Tibial artery (tissue), 4 donors: ENCODE data around the gene XBP1.
"Not testable (repeated sequence)": the region's sequence is repeated elsewhere in the genome, so short reads cannot be mapped to it uniquely, and the experiment has no call there.

Experiments
- DNase-seq, 2 donors: peaks; one replicate each; pipeline ENCODE4 v3.0.0-alpha.2; 2019
- H3K27ac ChIP-seq, 2 donors: fragments of 200-600 bp; sonication (generic) in 1 of 2; 1 replicate in 1 of 2; 2 replicates in 1 of 2; pipeline ENCODE4 v1.5.1; 2018 to 2019; ENCODE audit warnings: mild to moderate bottlenecking in 1 of 2
- H3K27me3 ChIP-seq, 2 donors: fragments of 200-600 bp; sonication (generic) in 1 of 2; one replicate each; pipeline versions ENCODE4 v1.5.1 to v1.6.0; 2016 to 2019
- H3K36me3 ChIP-seq, 3 donors: fragments of 200-600 bp; sonication (generic) in 2 of 3; one replicate each; pipeline ENCODE4 v1.5.1; 2016 to 2019; ENCODE audit warnings: mild to moderate bottlenecking in 2 of 3
- H3K4me1 ChIP-seq, 4 donors: fragments of 200-600 bp; sonication (generic) in 2 of 4; 1 replicate in 3 of 4; 2 replicates in 1 of 4; pipeline ENCODE4 v1.5.1; 2016 to 2019
- H3K4me3 ChIP-seq, 2 donors: fragments of 200-600 bp; sonication (generic) in 1 of 2; 1 replicate in 1 of 2; 2 replicates in 1 of 2; pipeline ENCODE4 v1.5.1; 2018 to 2019; ENCODE audit warnings: mild to moderate bottlenecking in 2 of 2
- H3K9me3 ChIP-seq, 3 donors: fragments of 200-600 bp; sonication (generic) in 1 of 3; one replicate each; pipeline ENCODE4 v1.5.1; 2016 to 2019
- intact Hi-C: fragments of 100-400 bp; cut with DNase I; formaldehyde crosslinking; loops from one replicate; pipeline ENCODE4 v1.15.0; 2023; ENCODE audit warnings: low total_unique reads
- TF ChIP-seq, protein P1 (sequence below), 2 experiments: fragments of 200-600 bp in 1 of 2; fragments of 450-650 bp in 1 of 2; IDR thresholded peaks; one replicate each; pipeline ENCODE4 v1.5.1; 2017 to 2019; ENCODE audit warnings: antibody characterized with exemption in 2 of 2, mild to moderate bottlenecking in 1 of 2, moderate library complexity in 1 of 2

XBP1 gene

DNA sequence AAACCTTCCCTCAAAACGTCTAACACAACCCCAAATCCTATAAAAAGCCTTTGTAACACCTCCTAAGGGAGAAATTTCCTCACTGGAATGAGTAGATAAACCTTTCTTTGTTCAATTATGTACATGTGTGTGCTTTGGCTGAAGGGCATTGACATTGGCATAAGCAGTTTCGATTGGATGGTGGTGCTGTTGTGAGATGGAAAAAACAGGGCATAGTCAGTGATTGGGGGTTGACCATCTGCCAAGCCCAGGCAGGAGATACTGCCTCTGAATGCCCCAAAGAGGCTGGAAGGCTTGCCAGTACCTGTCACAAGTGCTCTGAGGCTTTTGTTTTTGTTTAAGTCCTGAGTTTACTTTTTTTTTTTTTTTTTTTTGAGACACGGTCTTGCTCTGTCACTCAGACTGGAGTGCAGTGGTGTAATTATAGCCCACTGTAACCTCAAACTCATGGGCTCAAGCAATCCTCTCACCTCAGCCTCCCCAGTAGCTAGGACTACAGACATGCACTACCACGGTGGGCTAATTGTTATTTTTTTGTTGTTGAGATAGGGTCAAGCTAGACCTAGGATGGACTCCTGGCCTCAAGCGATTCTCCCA is 29.1 kb downstream of the XBP1 start:
- TF ChIP-seq, protein P1, sequence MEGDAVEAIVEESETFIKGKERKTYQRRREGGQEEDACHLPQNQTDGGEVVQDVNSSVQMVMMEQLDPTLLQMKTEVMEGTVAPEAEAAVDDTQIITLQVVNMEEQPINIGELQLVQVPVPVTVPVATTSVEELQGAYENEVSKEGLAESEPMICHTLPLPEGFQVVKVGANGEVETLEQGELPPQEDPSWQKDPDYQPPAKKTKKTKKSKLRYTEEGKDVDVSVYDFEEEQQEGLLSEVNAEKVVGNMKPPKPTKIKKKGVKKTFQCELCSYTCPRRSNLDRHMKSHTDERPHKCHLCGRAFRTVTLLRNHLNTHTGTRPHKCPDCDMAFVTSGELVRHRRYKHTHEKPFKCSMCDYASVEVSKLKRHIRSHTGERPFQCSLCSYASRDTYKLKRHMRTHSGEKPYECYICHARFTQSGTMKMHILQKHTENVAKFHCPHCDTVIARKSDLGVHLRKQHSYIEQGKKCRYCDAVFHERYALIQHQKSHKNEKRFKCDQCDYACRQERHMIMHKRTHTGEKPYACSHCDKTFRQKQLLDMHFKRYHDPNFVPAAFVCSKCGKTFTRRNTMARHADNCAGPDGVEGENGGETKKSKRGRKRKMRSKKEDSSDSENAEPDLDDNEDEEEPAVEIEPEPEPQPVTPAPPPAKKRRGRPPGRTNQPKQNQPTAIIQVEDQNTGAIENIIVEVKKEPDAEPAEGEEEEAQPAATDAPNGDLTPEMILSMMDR (IDR thresholded peaks at IDR 0.05), result no peak
- intact Hi-C loops, result no loop called here
- Histone ChIP-seq H3K27ac (no peak overlapping the region), H3K4me3 (no peak overlapping the region), H3K4me1 (peaks cover 0 to 30% (median 18%) of the 10 kb centered on the region in 4 donors), H3K27me3 (no peaks in the 10 kb centered on the region), H3K9me3 (no peaks in the 10 kb centered on the region), H3K36me3 (peaks cover 0 to 12% (median 12%) of the 10 kb centered on the region in 3 donors)
- DNase-seq, result no peak

DNA sequence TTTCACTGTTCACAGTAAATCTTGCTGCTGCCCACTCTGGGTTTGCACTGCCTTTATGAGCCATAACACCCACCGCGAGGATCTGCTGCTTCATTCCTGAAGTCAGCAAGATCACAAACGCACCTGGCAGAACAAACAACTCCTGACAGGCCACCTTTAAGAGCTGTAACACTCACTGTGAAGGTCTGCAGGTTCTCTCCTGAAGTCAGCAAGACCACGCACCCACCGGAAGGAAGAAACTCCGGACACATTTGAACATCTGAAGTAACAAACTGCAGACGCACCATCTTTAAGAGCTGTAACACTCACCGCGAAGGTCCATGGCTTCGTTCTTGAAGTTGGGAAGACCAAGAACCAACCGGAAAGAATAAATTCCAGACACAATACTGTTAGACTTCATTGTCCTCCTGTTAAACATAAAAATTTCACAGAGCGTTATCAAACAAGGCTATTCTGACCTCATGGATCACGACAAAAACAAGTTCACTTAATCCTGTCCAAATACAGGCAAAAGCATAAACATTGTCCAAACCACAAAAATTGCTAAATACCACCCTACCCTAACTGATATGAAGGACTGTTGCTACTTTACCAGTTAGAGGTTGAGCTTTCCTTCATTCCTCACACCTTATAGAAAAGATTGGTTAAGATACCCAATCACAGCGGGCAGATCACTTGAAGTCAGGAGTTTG is 30.8 kb downstream of the XBP1 start:
- H3K9me3 ChIP-seq, result no peaks in the 10 kb centered on the region
- H3K4me1 ChIP-seq, result peaks cover 0 to 18% (median 8%) of the 10 kb centered on the region in 4 donors
- peaks cover 0 to 3% (median under 1%) of the 10 kb centered on the region in 3 donors for H3K36me3 ChIP-seq
- intact Hi-C loops, result no loop called here
- H3K4me3 ChIP-seq, result no peak overlapping the region
- H3K27me3 ChIP-seq, result no peaks in the 10 kb centered on the region
- TF ChIP-seq, protein P1 (IDR thresholded peaks at IDR 0.05), result no peak
- DNase-seq, result no peak
- no peak overlapping the region for H3K27ac ChIP-seq

DNA sequence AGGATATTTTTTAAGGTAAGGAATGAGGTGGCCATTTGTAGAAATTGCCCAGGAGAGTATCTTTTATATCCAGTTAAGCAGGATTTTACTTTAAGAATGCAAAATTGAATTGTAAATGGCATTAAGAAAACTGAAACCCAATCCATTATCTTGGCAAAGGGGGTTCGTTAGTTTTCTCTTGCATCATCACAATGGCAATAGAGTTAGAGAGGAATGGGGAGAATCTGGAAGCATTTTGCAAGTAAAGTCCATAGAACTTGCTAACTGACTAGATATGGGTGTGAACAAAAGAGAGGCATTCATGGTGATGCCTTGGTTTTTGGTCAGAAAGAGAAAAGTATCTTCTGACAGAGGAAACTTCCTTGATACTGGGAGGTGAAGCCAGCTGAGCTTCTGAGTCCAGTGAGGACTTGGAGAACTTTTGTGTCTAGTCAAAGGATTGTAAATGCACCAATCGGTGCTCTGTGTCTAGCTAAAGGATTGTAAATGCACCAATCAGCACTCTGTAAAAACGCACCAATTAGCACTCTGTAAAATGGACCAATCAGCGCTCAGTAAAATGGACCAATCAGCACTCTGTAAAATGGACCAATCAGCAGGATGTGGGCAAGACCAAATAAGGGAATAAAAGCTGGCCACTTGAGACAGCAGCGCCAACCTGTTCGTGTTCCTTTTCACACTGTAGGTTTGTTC is 31.5 kb downstream of the XBP1 start:
- peaks cover 0 to 11% (median 4%) of the 10 kb centered on the region in 4 donors for H3K4me1 ChIP-seq
- no peak overlapping the region for H3K27ac ChIP-seq
- H3K9me3 ChIP-seq, result no peaks in the 10 kb centered on the region
- no peaks in the 10 kb centered on the region for H3K36me3 ChIP-seq
- no peak overlapping the region for H3K4me3 ChIP-seq
- TF ChIP-seq, protein P1 (IDR thresholded peaks at IDR 0.05), result no peak
- DNase-seq, result no peak
- intact Hi-C loops, result no loop called here
- H3K27me3 ChIP-seq, result no peaks in the 10 kb centered on the region

DNA sequence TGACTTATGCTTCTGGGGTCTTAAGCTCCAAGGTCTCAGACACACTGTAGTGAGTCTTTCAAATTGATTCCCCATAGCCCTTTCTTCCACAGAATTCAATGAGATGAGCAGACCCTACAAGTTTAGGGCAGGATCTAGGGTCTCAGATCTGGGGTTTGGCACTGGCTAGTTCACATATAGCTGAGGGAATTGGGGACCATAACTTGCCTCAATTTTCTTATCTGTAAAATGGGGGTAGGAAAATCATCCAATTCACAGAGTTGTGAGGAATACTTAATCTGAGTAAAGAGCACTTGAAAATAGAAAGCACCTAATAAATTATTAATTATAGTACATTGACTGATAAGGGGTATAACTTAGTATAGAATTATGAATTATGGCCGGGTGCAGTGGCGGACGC is 33.7 kb downstream of the XBP1 start:
- no peak for DNase-seq
- no peaks in the 10 kb centered on the region for H3K27me3 ChIP-seq
- no peaks in the 10 kb centered on the region for H3K9me3 ChIP-seq
- H3K27ac ChIP-seq, result no peak overlapping the region
- no peak overlapping the region for H3K4me3 ChIP-seq
- H3K4me1 ChIP-seq, result no peaks in the 10 kb centered on the region
- intact Hi-C loops, result no loop called here
- no peaks in the 10 kb centered on the region for H3K36me3 ChIP-seq
- TF ChIP-seq, protein P1 (IDR thresholded peaks at IDR 0.05), result no peak

DNA sequence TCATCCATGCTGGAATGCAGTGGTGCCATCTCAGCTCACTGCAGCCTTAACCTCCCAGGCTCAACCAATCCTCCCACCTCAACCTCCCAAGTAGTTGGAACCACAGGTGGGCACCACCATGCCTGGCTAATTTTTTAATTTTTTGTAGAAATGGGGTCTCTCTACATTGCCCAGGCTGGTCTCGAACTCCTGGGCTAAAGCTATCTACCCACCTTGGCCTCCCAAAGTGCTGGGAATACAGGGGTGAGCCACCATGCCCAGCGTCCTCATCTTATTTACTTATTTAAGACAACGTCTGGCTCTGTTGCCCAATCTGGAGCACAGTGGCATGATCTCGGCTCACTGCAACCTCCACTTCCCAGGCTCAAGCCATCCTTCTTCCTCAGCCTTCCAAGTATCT is 38.4 kb downstream of the XBP1 start:
- intact Hi-C loops, result not testable (repeated sequence)

DNA sequence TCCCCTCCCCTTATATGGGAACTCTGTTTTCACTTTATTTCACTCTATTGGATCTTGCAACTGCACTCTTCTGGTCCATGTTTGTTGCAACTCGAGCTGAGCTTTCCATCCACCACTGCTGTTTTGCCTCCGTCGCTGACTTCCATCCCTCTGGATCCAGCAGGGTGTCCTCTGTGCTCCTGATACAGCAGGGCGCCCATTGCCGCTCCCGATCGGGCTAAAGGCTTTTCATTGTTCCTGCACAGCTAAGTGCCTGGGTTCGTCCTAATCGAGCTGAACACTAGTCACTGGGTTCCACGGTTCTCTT is 39.0 kb downstream of the XBP1 start:
- TF ChIP-seq, protein P1 (IDR thresholded peaks at IDR 0.05), result no peak
- intact Hi-C loops, result no loop called here
- no peaks in the 10 kb centered on the region for H3K27me3 ChIP-seq
- no peak overlapping the region for H3K27ac ChIP-seq
- no peak for DNase-seq
- no peak overlapping the region for H3K4me3 ChIP-seq
- H3K36me3 ChIP-seq, result no peaks in the 10 kb centered on the region
- no peaks in the 10 kb centered on the region for H3K9me3 ChIP-seq
- peaks cover 0 to 2% (median 0%) of the 10 kb centered on the region in 4 donors for H3K4me1 ChIP-seq

More for the DNA sequence above, 38.4 kb downstream of the XBP1 start:
- H3K4me3 ChIP-seq, DNase-seq, H3K27me3 ChIP-seq, H3K4me1 ChIP-seq, H3K9me3 ChIP-seq, H3K27ac ChIP-seq, H3K36me3 ChIP-seq: not testable (repeated sequence)
